Mucosa of gallbladder (tissue), 1 donor: Measurements from ENCODE around the gene TEX35. TPM values are rescaled to one million over a fixed set of nuclear protein-coding genes. Genes with fewer than 3 reads are reported as not detected.

ENCODE experiments used
- DNase-seq: peaks from one replicate; pipeline ENCODE4 v3.0.0-alpha.2; 2020; ENCODE audit warnings: low spot score
- total RNA-seq: library from RNA; stranded (reverse); gene quantifications from one replicate; pipeline ENCODE4 v1.2.1, GENCODE V29; 2021
- donor health status: DM: no; HTN: no; CAD: no.

The TEX35 gene
- not detected for total RNA-seq

- no peak for DNase-seq
Measured at GRCh38 chr1:178512566-178513277, at the start of gene TEX35. Gene TEX35 (plus strand): TSS chr1:178513109. CDS start chr1:178513189, 80 bp downstream.

- DNase-seq: no peak
Measured at GRCh38 chr1:178464141-178464540, 48.8 kb upstream of the TEX35 start.

DNA sequence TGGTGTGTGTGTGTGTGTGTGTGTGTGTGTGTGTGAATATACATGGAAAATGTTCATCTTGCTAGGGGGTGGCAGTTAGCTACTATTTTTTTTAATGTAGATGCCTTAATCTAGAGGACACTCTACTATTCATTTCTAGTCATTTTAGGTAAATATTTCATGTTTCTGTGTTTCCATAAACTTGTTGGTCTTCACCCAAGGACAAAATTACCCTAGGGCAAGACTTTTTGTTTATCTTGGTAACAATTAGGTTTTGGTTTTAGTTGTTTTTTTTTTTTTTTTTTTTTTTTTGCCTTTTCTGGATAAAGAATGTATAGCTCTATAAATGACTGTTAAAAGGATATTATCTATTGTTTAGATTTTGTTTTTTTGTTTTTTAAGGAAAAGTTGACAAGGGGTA is 48.3 kb upstream of the TEX35 start:
- no peak for DNase-seq

- no peak for DNase-seq
Measured at GRCh38 chr1:178465011-178465410, 47.9 kb upstream of the TEX35 start.

GRCh38 chr1:178467837-178468236 is 45.1 kb upstream of the TEX35 start:
- DNase-seq: no peak

- no peak for DNase-seq
Measured at GRCh38 chr1:178470411-178470960, 42.4 kb upstream of the TEX35 start.

GRCh38 chr1:178472531-178472930 is 40.4 kb upstream of the TEX35 start:
- DNase-seq: no peak

DNA sequence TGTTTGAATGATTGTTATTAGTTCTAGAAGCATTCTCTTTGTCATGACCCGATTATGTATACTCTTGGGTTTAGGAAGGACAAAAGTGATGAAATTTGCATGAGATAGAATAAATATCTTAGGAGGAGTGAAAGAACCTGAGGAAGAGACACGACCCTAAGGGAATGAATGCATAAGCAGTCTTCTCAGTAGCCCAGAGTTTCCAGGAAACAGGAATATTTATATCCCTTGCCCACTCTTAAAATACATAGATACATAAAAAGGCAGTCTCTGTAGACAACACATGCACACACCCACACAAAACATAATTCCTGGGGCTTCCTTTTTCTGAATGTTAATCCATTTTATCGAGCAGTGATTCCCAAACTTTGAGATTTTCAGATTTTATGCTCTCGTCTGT is 35.5 kb upstream of the TEX35 start:
- DNase-seq: no peak

GRCh38 chr1:178477841-178478240 is 35.1 kb upstream of the TEX35 start:
- no peak for DNase-seq

DNA sequence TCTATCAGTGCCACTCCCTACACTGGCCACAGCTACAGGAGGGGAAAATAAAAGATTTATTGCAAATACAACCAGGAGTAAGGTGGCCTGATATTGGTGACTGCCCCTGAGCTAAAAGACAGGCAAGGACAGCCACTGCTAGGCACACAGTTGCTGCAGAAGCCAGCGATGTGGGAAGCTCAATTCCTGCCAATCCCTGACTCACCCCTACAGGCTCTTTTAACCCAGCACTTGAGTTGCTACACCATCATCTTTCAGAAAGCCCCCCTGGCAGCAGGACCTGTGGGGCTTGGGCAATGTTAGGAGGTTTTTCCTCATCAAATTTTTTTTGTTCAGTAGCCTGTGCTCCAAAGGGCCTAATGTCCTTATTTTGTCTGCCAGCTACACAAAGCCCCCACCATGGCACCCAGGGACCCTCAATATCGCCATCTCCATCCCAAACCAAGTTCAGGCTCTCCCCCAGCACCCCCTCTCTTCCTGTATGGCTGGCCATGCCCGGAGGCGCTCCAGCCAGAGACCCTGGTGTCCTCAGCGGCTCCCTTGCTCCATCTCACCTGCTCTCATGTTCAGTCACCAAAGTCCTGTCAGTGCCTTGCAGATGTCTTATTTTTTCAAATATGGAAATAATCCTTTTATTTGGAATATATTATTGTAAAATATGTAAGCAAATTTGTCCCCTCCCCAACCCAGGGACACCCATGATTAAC is 29.5 kb upstream of the TEX35 start:
- DNase-seq: no peak

- no peak for DNase-seq
Measured at GRCh38 chr1:178484698-178485225, 28.1 kb upstream of the TEX35 start.

DNA sequence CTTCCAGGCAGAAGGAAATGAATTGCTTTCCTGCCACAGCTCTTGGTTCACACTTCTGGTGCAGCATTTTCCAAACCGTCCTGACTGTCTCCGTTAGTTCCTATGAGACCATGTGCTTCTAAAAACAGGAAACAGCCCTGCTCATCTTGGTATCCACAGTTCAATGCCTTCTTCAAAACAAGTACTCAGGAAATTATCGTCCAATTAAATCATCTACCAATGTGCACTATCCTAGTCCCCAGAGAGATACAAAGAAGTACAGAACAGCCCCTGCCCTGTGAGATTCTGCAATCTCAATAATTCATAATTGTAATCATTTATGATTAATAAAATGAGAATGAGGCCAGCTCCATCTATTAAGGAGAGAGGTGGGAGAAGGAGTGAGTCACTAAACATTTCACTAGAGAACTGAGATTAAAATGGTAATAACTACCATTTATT is 27.3 kb upstream of the TEX35 start:
- DNase-seq: no peak

GRCh38 chr1:178486100-178487069 is 26.5 kb upstream of the TEX35 start:
- DNase-seq: no peak

GRCh38 chr1:178487070-178487615 is 25.8 kb upstream of the TEX35 start:
- no peak for DNase-seq

DNA sequence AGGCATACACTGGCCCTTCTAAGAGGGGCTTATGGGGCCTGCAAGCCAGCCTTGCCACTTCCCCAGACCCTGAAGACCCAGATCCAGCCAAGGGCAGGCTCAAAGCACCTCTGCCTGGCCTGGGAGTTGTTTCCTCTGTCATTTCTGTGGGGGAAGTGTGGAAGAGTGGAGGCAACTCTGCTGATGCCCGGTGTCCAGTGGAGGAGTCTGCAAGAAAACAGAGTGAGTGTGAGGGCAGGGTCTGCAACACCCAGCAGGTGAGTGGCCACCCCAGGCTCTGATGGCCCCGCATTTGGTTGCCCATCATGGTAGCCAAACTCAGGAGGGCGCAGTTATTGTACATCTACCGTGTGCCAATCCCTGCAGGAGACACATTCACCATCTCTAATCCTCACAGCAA is 24.5 kb upstream of the TEX35 start:
- DNase-seq: no peak

DNA sequence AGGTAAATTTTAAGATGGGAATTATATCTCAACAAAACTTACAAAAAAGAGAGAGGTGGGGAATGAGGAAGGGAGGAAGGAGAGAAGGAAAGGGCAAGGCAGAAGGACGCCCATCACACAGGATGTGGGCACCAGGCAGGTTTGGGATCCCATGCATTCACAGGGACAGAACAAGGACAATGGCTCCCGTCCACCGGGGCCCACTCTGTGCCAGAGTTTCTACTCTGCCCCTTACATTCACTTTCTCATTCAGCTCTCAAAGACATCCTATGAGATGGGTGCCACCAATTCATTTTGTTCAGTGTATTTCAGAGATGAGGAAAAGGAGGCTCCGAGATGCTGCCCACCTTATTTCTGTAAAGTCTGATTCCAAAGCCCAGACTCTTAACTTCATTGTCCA is 23.5 kb upstream of the TEX35 start:
- DNase-seq: no peak

GRCh38 chr1:178490136-178490535 is 22.8 kb upstream of the TEX35 start:
- no peak for DNase-seq

DNA sequence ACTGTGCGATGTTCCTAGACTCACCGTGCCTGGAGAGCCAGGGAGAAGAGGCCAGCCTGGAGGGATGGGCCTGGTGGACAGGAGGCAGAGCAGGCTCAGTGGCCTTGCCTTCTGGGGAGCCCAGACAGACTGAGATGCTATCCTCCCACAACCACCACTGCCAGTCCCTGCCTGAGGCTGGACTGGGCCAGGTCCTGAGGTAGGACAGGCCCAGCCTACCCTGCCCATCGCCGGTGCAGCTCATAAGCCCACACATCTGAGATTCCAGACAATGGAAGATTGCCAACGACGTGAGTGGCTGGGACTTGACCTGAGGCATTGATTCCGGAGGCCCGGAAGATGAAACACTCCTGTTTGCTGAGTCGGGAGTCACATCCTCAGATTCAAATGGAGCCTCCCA is 21.9 kb upstream of the TEX35 start:
- DNase-seq: no peak

- no peak for DNase-seq
Measured at GRCh38 chr1:178491721-178492120, 21.2 kb upstream of the TEX35 start.

DNA sequence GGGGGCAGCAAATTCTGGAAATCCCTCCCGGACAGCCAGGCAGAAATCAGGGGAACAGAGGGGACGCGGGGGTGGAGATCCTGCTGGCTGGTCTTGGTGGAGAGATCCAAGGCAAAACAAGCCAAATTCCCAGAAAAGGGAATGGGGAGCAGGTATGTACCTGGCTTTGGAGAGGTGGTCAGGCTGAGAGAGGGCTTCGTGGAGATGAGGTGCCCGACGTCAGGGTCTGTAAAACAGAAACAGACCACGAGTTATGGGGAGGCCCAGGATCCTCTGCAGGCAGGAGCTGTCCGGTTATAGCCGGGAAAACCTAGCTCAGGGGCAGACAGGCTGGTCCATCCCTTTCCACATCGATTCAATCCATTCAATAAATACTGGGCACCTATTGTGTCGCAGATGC is 20.6 kb upstream of the TEX35 start:
- no peak for DNase-seq

GRCh38 chr1:178493301-178493741 is 19.6 kb upstream of the TEX35 start:
- DNase-seq: no peak
